H9 (cell line): Measurements from ENCODE around the gene TMEM252. TPM values are rescaled to one million over a fixed set of nuclear protein-coding genes. Genes with fewer than 3 reads are reported as not detected.

Experiments
- DNase-seq: peaks from one replicate; pipeline ENCODE4 v3.0.0-alpha.2; 2017
- H2AFZ ChIP-seq: one replicate; pipeline ENCODE4 v1.6.1; 2013; ENCODE audit warnings: mild to moderate bottlenecking, low read length, control low read depth, moderate library complexity
- H2AK5ac ChIP-seq: 2 replicates; pipeline ENCODE4 v1.6.1; 2013; ENCODE audit warnings: low read length, control low read depth, mixed read lengths; ENCODE audit not compliant: insufficient read length
- H2BK120ac ChIP-seq: one replicate; pipeline ENCODE4 v1.6.1; 2013; ENCODE audit warnings: low read depth, mild to moderate bottlenecking, low read length, control low read depth, inconsistent platforms; ENCODE audit not compliant: poor library complexity, severe bottlenecking
- H2BK12ac ChIP-seq: 2 replicates; pipeline ENCODE4 v1.6.1; 2013; ENCODE audit warnings: low read length, control low read depth, mixed read lengths, low read depth; ENCODE audit not compliant: insufficient read length
- H2BK15ac ChIP-seq: 2 replicates; pipeline ENCODE4 v1.6.1; 2013; ENCODE audit warnings: low read depth, low read length, control low read depth
- H2BK20ac ChIP-seq: one replicate; pipeline ENCODE4 v1.6.1; 2013; ENCODE audit warnings: low read depth, mild to moderate bottlenecking, low read length, control low read depth, inconsistent platforms; ENCODE audit not compliant: poor library complexity, severe bottlenecking
- H2BK5ac ChIP-seq: 2 replicates; pipeline ENCODE4 v1.6.1; 2013; ENCODE audit warnings: low read length, control low read depth, mixed read lengths; ENCODE audit not compliant: insufficient read length
- H3K14ac ChIP-seq: 2 replicates; pipeline ENCODE4 v1.6.1; 2013; ENCODE audit warnings: low read length, control low read depth; ENCODE audit not compliant: insufficient read depth
- H3K18ac ChIP-seq: 2 replicates; pipeline ENCODE4 v1.6.1; 2013; ENCODE audit warnings: low read depth, mild to moderate bottlenecking, mixed read lengths, low read length, control low read depth; ENCODE audit not compliant: insufficient read length
- H3K23ac ChIP-seq: 2 replicates; pipeline ENCODE4 v1.6.1; 2013; ENCODE audit warnings: low read length, control low read depth, mixed read lengths, low read depth; ENCODE audit not compliant: insufficient read length
- H3K23me2 ChIP-seq: 2 replicates; pipeline ENCODE4 v1.6.1; 2013; ENCODE audit warnings: low read depth, mild to moderate bottlenecking, mixed read lengths, low read length, control low read depth; ENCODE audit not compliant: insufficient read length, poor library complexity, severe bottlenecking
- H3K27ac ChIP-seq: 2 replicates; pipeline ENCODE4 v1.5.1; 2013; ENCODE audit warnings: low read length, control low read depth, mixed read lengths, low read depth; ENCODE audit not compliant: insufficient read length
- H3K27me3 ChIP-seq: 2 replicates; pipeline ENCODE4 v1.6.1; 2013; ENCODE audit warnings: low read length, control low read depth, inconsistent platforms; ENCODE audit not compliant: insufficient read depth
- H3K4ac ChIP-seq: 2 replicates; pipeline ENCODE4 v1.6.1; 2013; ENCODE audit warnings: low read depth, mild to moderate bottlenecking, control low read depth, inconsistent platforms, low read length, moderate library complexity
- H3K4me1 ChIP-seq: 2 replicates; pipeline ENCODE4 v1.6.1; 2013; ENCODE audit warnings: low read length, control low read depth, inconsistent platforms; ENCODE audit not compliant: insufficient read depth
- H3K4me2 ChIP-seq: 2 replicates; pipeline ENCODE4 v1.6.1; 2013; ENCODE audit warnings: low read length, control low read depth, mixed read lengths; ENCODE audit not compliant: insufficient read length, insufficient read depth
- H3K56ac ChIP-seq: 2 replicates; pipeline ENCODE4 v1.6.1; 2013; ENCODE audit warnings: low read depth, mild to moderate bottlenecking, mixed read lengths, low read length, control low read depth; ENCODE audit not compliant: insufficient read length
- H3K79me1 ChIP-seq: 2 replicates; pipeline ENCODE4 v1.6.1; 2013; ENCODE audit warnings: low read depth, mild to moderate bottlenecking, moderate library complexity, low read length, control low read depth, inconsistent platforms; ENCODE audit not compliant: insufficient read depth, poor library complexity, severe bottlenecking
- H3K79me2 ChIP-seq: 2 replicates; pipeline ENCODE4 v1.6.1; 2013; ENCODE audit warnings: low read length, control low read depth, inconsistent platforms; ENCODE audit not compliant: insufficient read depth
- H3K9ac ChIP-seq: 2 replicates; pipeline ENCODE4 v1.6.1; 2013; ENCODE audit warnings: low read length, control low read depth, mixed read lengths; ENCODE audit not compliant: insufficient read length; ENCODE audit errors: extremely low read depth
- H3K9me3 ChIP-seq: one replicate; pipeline ENCODE4 v1.6.1; 2013; ENCODE audit warnings: low read depth, low read length, inconsistent platforms; ENCODE audit not compliant: control insufficient read depth
- H3T11ph ChIP-seq: one replicate; pipeline ENCODE4 v1.6.1; 2013; ENCODE audit warnings: mild to moderate bottlenecking, low read length, control low read depth, inconsistent platforms
- H4K20me1 ChIP-seq: one replicate; pipeline ENCODE4 v1.6.1; 2013; ENCODE audit not compliant: control insufficient read depth, insufficient read length, insufficient read depth
- H4K5ac ChIP-seq: 2 replicates; pipeline ENCODE4 v1.6.1; 2013; ENCODE audit warnings: low read depth, mild to moderate bottlenecking, mixed read lengths, low read length, control low read depth; ENCODE audit not compliant: insufficient read length
- H4K8ac ChIP-seq: replicated peaks from 2 replicates; pipeline ENCODE4 v1.6.1; 2013; ENCODE audit warnings: low read length, control low read depth, mixed read lengths, low read depth; ENCODE audit not compliant: insufficient read length
- H4K91ac ChIP-seq: 2 replicates; pipeline ENCODE4 v1.6.1; 2013; ENCODE audit warnings: low read depth, mild to moderate bottlenecking, moderate library complexity, mixed read lengths, low read length, control low read depth; ENCODE audit not compliant: insufficient read length
- H3K27ac Mint-ChIP-seq, 3 experiments: 2 replicates in 2 of 3; 3 replicates in 1 of 3; pipeline ENCODE4 v1.8.0; 2020 to 2021; ENCODE audit warnings: mixed read lengths in 3 of 3, mild to moderate bottlenecking in 1 of 3, moderate library complexity in 1 of 3
- H3K27me3 Mint-ChIP-seq: 2 replicates; pipeline ENCODE4 v1.8.0; 2021; ENCODE audit warnings: low read depth, mild to moderate bottlenecking, moderate library complexity, mixed read lengths
- H3K36me3 Mint-ChIP-seq, 3 experiments: 2 replicates in 2 of 3; 3 replicates in 1 of 3; pipeline ENCODE4 v1.8.0; 2020 to 2021; ENCODE audit warnings: low read depth in 3 of 3, mixed read lengths in 3 of 3; ENCODE audit not compliant: insufficient read depth in 1 of 3
- H3K4me1 Mint-ChIP-seq, 2 experiments: 2 replicates each; pipeline ENCODE4 v1.8.0; 2020; ENCODE audit warnings: mixed read lengths in 2 of 2
- H3K4me3 Mint-ChIP-seq, 2 experiments: 2 replicates in 1 of 2; 3 replicates in 1 of 2; pipeline ENCODE4 v1.8.0; 2020 to 2021; ENCODE audit warnings: mild to moderate bottlenecking in 2 of 2, mixed read lengths in 2 of 2, moderate library complexity in 1 of 2
- H3K9me3 Mint-ChIP-seq, 2 experiments: 2 replicates in 1 of 2; 3 replicates in 1 of 2; pipeline ENCODE4 v1.8.0; 2020; ENCODE audit warnings: mild to moderate bottlenecking in 2 of 2, mixed read lengths in 2 of 2, moderate library complexity in 1 of 2
- CTCF ChIP-seq: fragments of 200-600 bp; sonication (generic); conservative IDR thresholded peaks from 3 replicates; pipeline ENCODE4 v1.8.0; 2021; ENCODE audit warnings: antibody characterized with exemption, mild to moderate bottlenecking
- WGBS: extraction: QIAGEN DNeasy Blood & Tissue Kit; methylation state at CpG from one replicate; pipeline ENCODE4 v1.1.7; 2013; ENCODE audit warnings: missing lambda C conversion rate, low lambda C conversion rate, mixed read lengths; ENCODE audit not compliant: insufficient read length; ENCODE audit errors: extremely low coverage; 5-methylcytosine and 5-hydroxymethylcytosine counted together
- total RNA-seq: library from RNA; stranded (reverse); gene quantifications from 2 replicates; pipeline ENCODE4 v1.2.1, GENCODE V29; 2021

The TMEM252 gene
- total RNA-seq, 1 experiment from 2014 or later: not detected

DNA sequence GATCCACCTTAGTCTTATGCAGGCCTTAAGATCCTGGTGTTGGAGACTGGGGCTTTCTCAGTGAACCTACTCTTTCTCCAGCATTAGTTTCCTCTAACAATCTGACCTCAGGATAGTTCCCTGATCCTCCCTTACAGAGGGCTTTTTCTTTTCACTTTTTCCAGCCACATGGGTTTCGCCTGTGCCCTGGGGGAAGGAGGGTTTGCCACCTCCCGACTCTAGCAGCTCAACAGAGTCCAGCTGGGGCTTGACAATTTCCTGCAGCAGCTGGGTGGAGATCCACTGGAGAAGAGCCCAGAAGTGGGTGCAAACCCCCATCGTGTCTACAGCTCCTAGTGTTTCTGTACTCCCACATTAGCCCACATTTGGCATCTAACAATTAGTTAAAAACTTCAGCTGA lies 7.6 kb upstream of the TMEM252 start:
- no peak overlapping the region for H2BK15ac ChIP-seq
- no peak overlapping the region for H3K14ac ChIP-seq
- no peak overlapping the region for H3K18ac ChIP-seq
- no peak overlapping the region for H3T11ph ChIP-seq
- no peak overlapping the region for H3K4ac ChIP-seq
- no peaks in the 10 kb centered on the region for H3K79me2 ChIP-seq
- H3K36me3 Mint-ChIP-seq: no peaks in the 10 kb centered on the region
- H3K9me3 ChIP-seq: no peaks in the 10 kb centered on the region
- no peak overlapping the region for H3K4me3 Mint-ChIP-seq
- H3K27ac ChIP-seq: no peak overlapping the region
- no peak overlapping the region for H4K91ac ChIP-seq
- H4K5ac ChIP-seq: no peak overlapping the region
- H3K56ac ChIP-seq: no peak overlapping the region
- H2AK5ac ChIP-seq: no peak overlapping the region
- no peak for DNase-seq
- no peak overlapping the region for H3K4me2 ChIP-seq
- TF ChIP-seq CTCF: no peak
- H3K79me1 ChIP-seq: no peaks in the 10 kb centered on the region
- no peak overlapping the region for H2AFZ ChIP-seq
- no peak overlapping the region for H3K23ac ChIP-seq
- H2BK120ac ChIP-seq: no peak overlapping the region
- H2BK5ac ChIP-seq: no peak overlapping the region
- H2BK20ac ChIP-seq: no peak overlapping the region
- no CpG with 5 or more reads among the region's 3 CpGs for WGBS
- H3K23me2 ChIP-seq: no peaks in the 10 kb centered on the region
- no peak overlapping the region for H3K27ac Mint-ChIP-seq
- no peaks in the 10 kb centered on the region for H4K20me1 ChIP-seq
- H3K9me3 Mint-ChIP-seq: no peaks in the 10 kb centered on the region
- H2BK12ac ChIP-seq: no peak overlapping the region
- no peaks in the 10 kb centered on the region for H3K4me1 Mint-ChIP-seq
- no peaks in the 10 kb centered on the region for H3K4me1 ChIP-seq
- H3K9ac ChIP-seq: no peak overlapping the region
- H4K8ac ChIP-seq: no peak overlapping the region
- peaks cover 82% of the 10 kb centered on the region for H3K27me3 Mint-ChIP-seq
- no peaks in the 10 kb centered on the region; the same call in 1 of the 2 replicates for H3K27me3 ChIP-seq
